H7 (cell line): ENCODE measurements around the gene SERP2. TPM values are rescaled to one million over a fixed set of nuclear protein-coding genes. Genes with fewer than 3 reads are reported as not detected.

Experiments used
- DNase-seq: peaks from one replicate; pipeline ENCODE4 v3.0.0; 2012
- H3K27me3 ChIP-seq: 2 replicates; pipeline ENCODE4 v1.6.0; 2011; ENCODE audit warnings: mild to moderate bottlenecking, low read length; ENCODE audit not compliant: control insufficient read depth, insufficient read depth
- H3K36me3 ChIP-seq: replicated peaks from 2 replicates; pipeline ENCODE4 v1.5.1; 2011; ENCODE audit warnings: low read length; ENCODE audit not compliant: control insufficient read depth, insufficient read depth
- H3K4me3 ChIP-seq: 2 replicates; pipeline ENCODE4 v1.5.1; 2011; ENCODE audit warnings: low read depth, mild to moderate bottlenecking, control low read depth, low read length, moderate library complexity; ENCODE audit not compliant: insufficient read depth
- total RNA-seq: library from RNA; depleted of rRNA; stranded (reverse); fragments of >200 nt; shearing (Covaris generic); gene quantifications from 2 replicates; pipeline ENCODE4 v1.2.3, GENCODE V29; 2014

SERP2 gene
- total RNA-seq, 1 experiment from 2014 or later = 0.17 TPM

GRCh38 chr13:44368062-44368591, 5.5 kb upstream of the SERP2 start:
- no peak overlapping the region for H3K4me3 ChIP-seq
- H3K27me3 ChIP-seq = peaks cover 9% of the 10 kb centered on the region
- no peaks in the 10 kb centered on the region for H3K36me3 ChIP-seq
- no peak for DNase-seq

GRCh38 chr13:44368599-44369368, 4.8 kb upstream of the SERP2 start:
- DNase-seq = no peak
- Histone ChIP-seq H3K27me3 (peaks cover 15% of the 10 kb centered on the region), H3K36me3 (no peaks in the 10 kb centered on the region), H3K4me3 (no peak overlapping the region)

GRCh38 chr13:44371421-44371820, 2.2 kb upstream of the SERP2 start:
- Histone ChIP-seq H3K27me3 (peaks cover 16% of the 10 kb centered on the region), H3K36me3 (no peaks in the 10 kb centered on the region), H3K4me3 (no peak overlapping the region)
- no peak for DNase-seq

GRCh38 chr13:44373247-44373600, 400 bp upstream of the SERP2 start:
- H3K4me3 ChIP-seq = peak overlapping the region; percentile 66
- DNase-seq = peak; percentile 53
- H3K27me3 ChIP-seq = peaks cover 16% of the 10 kb centered on the region
- H3K36me3 ChIP-seq = no peaks in the 10 kb centered on the region

- no peaks in the 10 kb centered on the region for H3K36me3 ChIP-seq
- DNase-seq = no peak
Measured at GRCh38 chr13:44374348-44374712, 706 bp downstream of the SERP2 start.

GRCh38 chr13:44378277-44378676, 4.7 kb downstream of the SERP2 start:
- H3K27me3 ChIP-seq = peaks cover 5% of the 10 kb centered on the region; the same call in 1 of the 2 replicates
- DNase-seq = no peak
- no peak overlapping the region for H3K4me3 ChIP-seq
- H3K36me3 ChIP-seq = no peaks in the 10 kb centered on the region

More at GRCh38 chr13:44374348-44374712, 706 bp downstream of the SERP2 start:
- peak overlapping the region; percentile 24 for H3K4me3 ChIP-seq
- peaks cover 16% of the 10 kb centered on the region for H3K27me3 ChIP-seq

- Histone ChIP-seq H3K4me3 (no peak overlapping the region), H3K36me3 (no peaks in the 10 kb centered on the region), H3K27me3 (no peaks in the 10 kb centered on the region)
- DNase-seq = no peak
Measured at GRCh38 chr13:44379885-44380284, 6.3 kb downstream of the SERP2 start.

- DNase-seq = no peak
- Histone ChIP-seq H3K4me3 (no peak overlapping the region), H3K36me3 (no peaks in the 10 kb centered on the region), H3K27me3 (no peaks in the 10 kb centered on the region)
Measured at GRCh38 chr13:44380404-44381165, 7.0 kb downstream of the SERP2 start.

GRCh38 chr13:44382635-44383145, 9.1 kb downstream of the SERP2 start:
- no peak for DNase-seq
- H3K27me3 ChIP-seq = no peaks in the 10 kb centered on the region
- H3K4me3 ChIP-seq = no peak overlapping the region
- no peaks in the 10 kb centered on the region for H3K36me3 ChIP-seq

- no peak for DNase-seq
Measured at GRCh38 chr13:44383945-44384344, 10.3 kb downstream of the SERP2 start.

GRCh38 chr13:44384778-44385177, 11.2 kb downstream of the SERP2 start:
- H3K36me3 ChIP-seq = no peaks in the 10 kb centered on the region
- no peak overlapping the region for H3K4me3 ChIP-seq
- DNase-seq = no peak
- no peaks in the 10 kb centered on the region for H3K27me3 ChIP-seq

More at GRCh38 chr13:44383945-44384344, 10.3 kb downstream of the SERP2 start:
- no peaks in the 10 kb centered on the region for H3K27me3 ChIP-seq
- H3K36me3 ChIP-seq = no peaks in the 10 kb centered on the region
- H3K4me3 ChIP-seq = no peak overlapping the region

- no peaks in the 10 kb centered on the region for H3K36me3 ChIP-seq
- no peak for DNase-seq
- no peak overlapping the region for H3K4me3 ChIP-seq
- no peaks in the 10 kb centered on the region for H3K27me3 ChIP-seq
Measured at GRCh38 chr13:44385401-44385800, 11.8 kb downstream of the SERP2 start.

- H3K27me3 ChIP-seq = no peaks in the 10 kb centered on the region
- no peak for DNase-seq
- H3K36me3 ChIP-seq = no peaks in the 10 kb centered on the region
- no peak overlapping the region for H3K4me3 ChIP-seq
Measured at GRCh38 chr13:44385847-44386246, 12.2 kb downstream of the SERP2 start.

GRCh38 chr13:44386913-44387556, 13.4 kb downstream of the SERP2 start:
- DNase-seq = no peak
- Histone ChIP-seq H3K27me3 (no peaks in the 10 kb centered on the region), H3K4me3 (no peak overlapping the region), H3K36me3 (no peaks in the 10 kb centered on the region)
